ENCODE results near the gene C16orf74. TPM values are rescaled to one million over a fixed set of nuclear protein-coding genes. Genes with fewer than 3 reads are reported as not detected.
A peak's percentile ranks its signal among the peaks of the same experiment; 100 is the strongest.

C16orf74 gene
- total RNA-seq, 1 donor from 2014 or later, result 12.2 TPM

DNA sequence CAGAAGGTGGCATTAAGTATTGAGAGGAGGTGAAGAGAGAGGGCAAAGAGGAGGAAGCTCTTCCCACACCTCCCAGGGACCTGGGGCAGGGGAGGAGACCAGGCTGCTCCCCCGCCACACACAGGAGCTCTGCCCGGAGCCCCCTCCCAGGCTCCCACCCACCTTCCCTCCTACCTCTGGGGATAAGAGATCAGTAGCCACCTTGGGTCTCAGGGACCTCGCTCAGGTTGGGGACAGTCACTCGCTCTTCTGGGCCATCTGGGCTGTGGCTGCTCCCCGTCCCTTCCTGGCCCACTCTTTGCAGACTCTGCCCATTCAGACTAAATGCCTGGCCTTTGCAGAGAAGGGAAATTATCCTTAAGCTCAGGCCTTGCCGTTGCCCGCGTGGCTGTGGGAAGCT, 14.9 kb upstream of the C16orf74 start:
- H3K4me3 ChIP-seq (ENCODE audit: low read depth, low read length), result no peak overlapping the region
- TF ChIP-seq CTCF (conservative IDR thresholded peaks at IDR 0.05; ENCODE audit: low read depth, low read length), result no peak
- DNase-seq (ENCODE audit: low read depth), result no peak

DNA sequence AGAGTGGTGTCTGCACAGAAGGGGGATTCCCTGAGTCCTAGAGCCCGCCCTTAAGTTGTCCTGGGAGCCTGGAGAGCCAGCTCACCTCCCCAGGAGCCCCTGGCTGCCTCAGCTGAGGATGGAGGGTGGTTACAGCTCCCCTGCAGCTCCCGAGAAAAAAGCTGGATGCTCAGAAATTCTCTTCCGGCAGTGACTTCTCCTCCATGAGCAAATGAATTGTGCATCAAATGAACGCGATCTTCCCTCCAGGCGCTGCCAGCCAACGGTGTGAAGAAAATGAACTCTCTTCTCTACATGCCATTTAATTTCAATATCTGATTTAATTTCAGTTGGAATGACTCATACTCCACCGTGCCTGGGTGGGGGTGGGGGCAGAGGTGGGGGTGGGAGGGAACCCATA, 14.3 kb upstream of the C16orf74 start:
- no peak for DNase-seq (ENCODE audit: low read depth)
- no peak overlapping the region for H3K4me3 ChIP-seq (ENCODE audit: low read depth, low read length)
- TF ChIP-seq CTCF (conservative IDR thresholded peaks at IDR 0.05; ENCODE audit: low read depth, low read length), result no peak

- H3K4me3 ChIP-seq (ENCODE audit: low read depth, low read length), result no peak overlapping the region
- TF ChIP-seq CTCF (conservative IDR thresholded peaks at IDR 0.05; ENCODE audit: low read depth, low read length), result no peak
- no peak for DNase-seq (ENCODE audit: low read depth)
Measured at GRCh38 chr16:85763616-85764015, 12.7 kb upstream of the C16orf74 start.

GRCh38 chr16:85762970-85763369, 12.1 kb upstream of the C16orf74 start:
- H3K4me3 ChIP-seq (ENCODE audit: low read depth, low read length), result no peak overlapping the region
- DNase-seq (ENCODE audit: low read depth), result no peak
- no peak for TF ChIP-seq CTCF (conservative IDR thresholded peaks at IDR 0.05; ENCODE audit: low read depth, low read length)

GRCh38 chr16:85761861-85762260, 11.0 kb upstream of the C16orf74 start:
- H3K4me3 ChIP-seq (ENCODE audit: low read depth, low read length), result no peak overlapping the region
- TF ChIP-seq CTCF (conservative IDR thresholded peaks at IDR 0.05; ENCODE audit: low read depth, low read length), result no peak
- no peak for DNase-seq (ENCODE audit: low read depth)

DNA sequence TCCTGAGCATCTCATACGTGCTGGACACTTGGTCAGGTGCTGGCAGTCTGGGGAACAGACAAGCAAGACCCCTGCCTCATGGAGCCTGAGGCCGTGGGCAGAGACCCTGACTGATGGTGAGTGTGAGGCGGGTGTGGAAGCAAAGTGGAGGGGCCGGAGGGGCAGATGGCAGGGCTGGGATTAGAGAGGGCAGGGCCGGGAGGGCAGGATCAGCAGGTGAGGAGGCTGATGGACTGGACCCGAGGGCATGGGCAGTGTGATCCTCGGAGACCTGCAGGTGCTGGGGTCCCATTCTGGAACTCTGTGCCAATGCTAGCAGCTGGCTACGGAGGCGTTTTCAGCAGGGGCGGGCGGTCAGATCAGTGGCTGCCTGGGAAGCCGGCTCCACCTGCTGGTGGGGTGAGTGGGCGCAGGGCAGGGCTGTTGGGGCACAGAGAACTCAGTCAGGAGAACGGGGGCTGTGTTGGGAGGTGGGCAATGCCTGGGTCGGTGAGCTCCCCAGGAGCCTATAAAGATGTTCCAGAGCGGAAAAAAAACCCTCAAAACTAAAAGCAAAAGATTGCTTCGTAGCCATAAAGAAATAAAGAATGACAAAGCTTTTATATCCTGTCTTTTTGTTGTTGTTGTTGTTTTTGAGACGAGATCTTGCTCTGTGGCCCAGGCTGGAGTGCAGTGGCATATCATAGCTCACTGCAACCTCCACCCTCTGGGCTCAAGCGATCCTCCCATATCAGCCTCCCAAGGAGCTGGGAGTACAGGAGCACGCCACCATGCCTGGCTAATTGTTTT, 8.9 kb upstream of the C16orf74 start:
- DNase-seq (ENCODE audit: low read depth), result no peak
- no peak overlapping the region for H3K4me3 ChIP-seq (ENCODE audit: low read depth, low read length)
- TF ChIP-seq CTCF (conservative IDR thresholded peaks at IDR 0.05; ENCODE audit: low read depth, low read length), result peak; percentile 62

DNA sequence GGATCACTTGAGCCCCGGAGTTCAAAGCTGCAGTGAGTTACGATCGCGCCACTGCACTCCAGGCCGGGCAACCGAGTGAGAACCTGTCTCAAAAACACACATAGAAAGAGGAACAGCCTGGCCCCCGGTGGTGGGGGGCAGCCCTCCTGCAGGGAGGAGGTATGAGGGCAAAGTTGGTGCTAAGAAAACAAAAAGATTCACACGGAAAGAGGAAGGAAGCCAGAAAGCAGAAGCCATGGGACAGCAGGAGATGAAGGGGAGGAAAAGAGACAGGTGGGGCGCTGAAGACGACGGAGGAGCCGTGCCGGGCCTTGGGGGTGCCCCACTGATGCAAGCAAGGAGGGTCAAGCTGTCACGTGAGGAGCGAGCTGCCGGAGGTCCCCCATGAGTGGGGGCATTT, 8.2 kb upstream of the C16orf74 start:
- no peak overlapping the region for H3K4me3 ChIP-seq (ENCODE audit: low read depth, low read length)
- TF ChIP-seq CTCF (conservative IDR thresholded peaks at IDR 0.05; ENCODE audit: low read depth, low read length), result no peak
- no peak for DNase-seq (ENCODE audit: low read depth)

All from epithelial cell of proximal tubule (primary cell).